Endodermal cell (in vitro differentiated cells): ENCODE results near the gene ABLIM2. TPM values are rescaled to one million over a fixed set of nuclear protein-coding genes. Genes with fewer than 3 reads are reported as not detected.

ENCODE experiments used
- DNase-seq: peaks from one replicate; pipeline ENCODE4 v3.0.0-alpha.2; 2017
- H3K27ac ChIP-seq: 2 replicates; pipeline ENCODE4 v1.5.1; 2013; ENCODE audit warnings: mild to moderate bottlenecking, low read depth, low read length, moderate library complexity
- H3K27me3 ChIP-seq: 2 replicates; pipeline ENCODE4 v1.6.1; 2013; ENCODE audit warnings: mild to moderate bottlenecking, low read length, moderate library complexity; ENCODE audit not compliant: insufficient read depth, control insufficient read depth, poor library complexity, severe bottlenecking
- H3K36me3 ChIP-seq: 2 replicates; pipeline ENCODE4 v1.7.0; 2013; ENCODE audit warnings: mild to moderate bottlenecking, low read length, moderate library complexity; ENCODE audit not compliant: control insufficient read depth, insufficient read depth
- H3K4me1 ChIP-seq: one replicate; pipeline ENCODE4 v1.7.0; 2013; ENCODE audit warnings: low read length; ENCODE audit not compliant: control insufficient read depth, insufficient read depth
- H3K4me3 ChIP-seq: 2 replicates; pipeline ENCODE4 v1.5.1; 2013; ENCODE audit warnings: mild to moderate bottlenecking, low read length, moderate library complexity
- H3K9ac ChIP-seq: 2 replicates; pipeline ENCODE4 v1.6.1; 2013; ENCODE audit warnings: mild to moderate bottlenecking, low read length, moderate library complexity; ENCODE audit not compliant: poor library complexity, severe bottlenecking; ENCODE audit errors: extremely low read depth
- H3K9me3 ChIP-seq: 2 replicates; pipeline ENCODE4 v1.6.1; 2013; ENCODE audit warnings: mild to moderate bottlenecking, low read length, moderate library complexity; ENCODE audit not compliant: control insufficient read depth
- H3K27ac Mint-ChIP-seq: 2 replicates; pipeline ENCODE4 v1.8.0; 2020; ENCODE audit warnings: mixed read lengths
- H3K27me3 Mint-ChIP-seq: 2 replicates; pipeline ENCODE4 v1.8.0; 2021; ENCODE audit warnings: mild to moderate bottlenecking, mixed read lengths; ENCODE audit not compliant: insufficient read depth
- H3K36me3 Mint-ChIP-seq: 2 replicates; pipeline ENCODE4 v1.8.0; 2020; ENCODE audit warnings: low read depth, mixed read lengths
- H3K4me1 Mint-ChIP-seq: 2 replicates; pipeline ENCODE4 v1.8.0; 2020; ENCODE audit warnings: mixed read lengths
- H3K4me3 Mint-ChIP-seq: 2 replicates; pipeline ENCODE4 v1.8.0; 2020; ENCODE audit warnings: mild to moderate bottlenecking, moderate library complexity, mixed read lengths
- H3K9me3 Mint-ChIP-seq: 2 replicates; pipeline ENCODE4 v1.8.0; 2020; ENCODE audit warnings: mild to moderate bottlenecking, mixed read lengths
- WGBS, 2 experiments: methylation state at CpG; one replicate each; pipeline versions ENCODE4 v1.1.5 to v1.1.7; 2013; ENCODE audit warnings: missing lambda C conversion rate in 2 of 2, mixed read lengths in 1 of 2; ENCODE audit not compliant: insufficient coverage in 1 of 2, insufficient read length in 1 of 2; 5-methylcytosine and 5-hydroxymethylcytosine counted together
- total RNA-seq, 2 donors: library from RNA; stranded (reverse); fragmentation: NEBNext Ultra II Directional in 1 of 2; extraction: Animal tissue kit (Norgen Biotek cat#: 25700) in 1 of 2; gene quantifications; 2 replicates in 1 of 2; 3 replicates in 1 of 2; pipeline ENCODE4 v1.2.1, GENCODE V29; 2021
- TF ChIP-seq, protein P1 (sequence below): fragments of 200-600 bp; sonication (generic); conservative IDR thresholded peaks from 2 replicates; pipeline ENCODE4 v1.5.0; 2021; ENCODE audit warnings: antibody characterized with exemption, mild to moderate bottlenecking

ABLIM2 gene
- total RNA-seq, 2 donors from 2014 or later, result 0.35 to 1.6 TPM

DNA sequence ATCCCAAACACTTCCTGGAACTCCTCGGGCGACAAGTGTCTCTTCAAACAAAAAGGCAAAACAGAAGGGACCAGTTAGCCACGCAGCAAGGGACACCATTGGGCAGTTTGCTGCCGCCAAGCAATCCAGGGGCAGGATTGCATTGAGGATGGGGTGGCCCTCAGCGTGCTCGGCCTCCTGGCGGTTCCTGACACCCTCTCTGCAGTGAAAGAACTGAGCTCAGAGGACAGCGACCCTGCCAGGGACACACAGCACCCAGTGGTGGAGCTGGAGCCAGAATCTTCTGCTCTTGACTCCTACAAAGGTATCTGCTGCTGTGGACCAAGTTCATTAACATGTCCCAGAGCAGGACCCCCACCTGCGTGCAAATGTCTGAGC is 191.6 kb downstream of the ABLIM2 start:
- H3K27ac ChIP-seq, result no peak overlapping the region

DNA sequence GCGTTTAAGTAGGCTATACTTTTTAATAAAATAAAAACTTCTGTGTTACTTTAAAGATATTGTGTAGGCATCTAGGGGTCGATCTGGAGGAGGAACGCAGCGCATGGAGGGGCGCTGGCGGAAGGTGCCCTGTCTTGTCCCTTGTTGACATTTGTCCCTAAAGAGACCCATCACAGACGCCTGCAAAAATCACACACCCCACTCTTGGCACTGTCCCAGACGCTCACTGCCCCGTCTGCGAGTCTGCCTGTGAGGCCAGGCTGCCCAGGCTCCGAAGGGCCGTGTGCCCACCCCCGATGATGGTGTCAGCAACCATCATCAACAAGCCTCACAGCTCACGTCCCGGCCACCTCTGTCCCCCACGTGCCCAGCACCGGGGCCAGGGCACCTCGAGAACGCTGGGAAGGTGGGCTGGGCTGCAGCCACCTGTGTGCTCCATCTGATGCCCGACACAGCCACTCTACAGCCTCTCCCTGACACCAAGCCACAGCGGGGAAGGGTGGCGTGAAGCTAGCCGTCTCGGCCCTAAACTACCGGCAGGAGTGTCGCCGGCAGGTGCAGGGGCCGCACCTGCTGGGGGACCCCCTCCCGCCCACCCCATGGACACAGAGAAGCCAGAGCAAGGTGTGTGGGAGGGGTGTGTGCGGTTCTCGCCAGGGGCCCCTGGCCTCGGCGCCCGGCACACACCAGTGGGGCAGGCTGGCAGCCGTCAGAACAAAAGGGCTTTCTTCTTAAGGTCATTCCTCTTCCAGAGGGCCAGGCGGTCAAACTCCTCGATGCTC is 192.1 kb downstream of the ABLIM2 start:
- no peaks in the 10 kb centered on the region for H3K27me3 ChIP-seq
- no peaks in the 10 kb centered on the region for H3K9me3 Mint-ChIP-seq
- no peaks in the 10 kb centered on the region for H3K9me3 ChIP-seq
- H3K4me3 ChIP-seq, result no peak overlapping the region
- H3K27ac Mint-ChIP-seq, result no peak overlapping the region
- DNase-seq, result no peak
- TF ChIP-seq, protein P1, sequence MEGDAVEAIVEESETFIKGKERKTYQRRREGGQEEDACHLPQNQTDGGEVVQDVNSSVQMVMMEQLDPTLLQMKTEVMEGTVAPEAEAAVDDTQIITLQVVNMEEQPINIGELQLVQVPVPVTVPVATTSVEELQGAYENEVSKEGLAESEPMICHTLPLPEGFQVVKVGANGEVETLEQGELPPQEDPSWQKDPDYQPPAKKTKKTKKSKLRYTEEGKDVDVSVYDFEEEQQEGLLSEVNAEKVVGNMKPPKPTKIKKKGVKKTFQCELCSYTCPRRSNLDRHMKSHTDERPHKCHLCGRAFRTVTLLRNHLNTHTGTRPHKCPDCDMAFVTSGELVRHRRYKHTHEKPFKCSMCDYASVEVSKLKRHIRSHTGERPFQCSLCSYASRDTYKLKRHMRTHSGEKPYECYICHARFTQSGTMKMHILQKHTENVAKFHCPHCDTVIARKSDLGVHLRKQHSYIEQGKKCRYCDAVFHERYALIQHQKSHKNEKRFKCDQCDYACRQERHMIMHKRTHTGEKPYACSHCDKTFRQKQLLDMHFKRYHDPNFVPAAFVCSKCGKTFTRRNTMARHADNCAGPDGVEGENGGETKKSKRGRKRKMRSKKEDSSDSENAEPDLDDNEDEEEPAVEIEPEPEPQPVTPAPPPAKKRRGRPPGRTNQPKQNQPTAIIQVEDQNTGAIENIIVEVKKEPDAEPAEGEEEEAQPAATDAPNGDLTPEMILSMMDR, result no peak
- no peak overlapping the region for H3K4me3 Mint-ChIP-seq
- no peaks in the 10 kb centered on the region for H3K27me3 Mint-ChIP-seq
- H3K9ac ChIP-seq, result no peak overlapping the region
- no peak overlapping the region for H3K27ac ChIP-seq
- no peaks in the 10 kb centered on the region for H3K36me3 Mint-ChIP-seq
- H3K4me1 Mint-ChIP-seq, result peaks cover 17% of the 10 kb centered on the region
- no peaks in the 10 kb centered on the region for H3K4me1 ChIP-seq
- no peaks in the 10 kb centered on the region for H3K36me3 ChIP-seq
- 90 to 92% methylated on average over 17 to 37 of the region's 37 CpGs for WGBS, 2 experiments

More for the DNA sequence above, 191.6 kb downstream of the ABLIM2 start:
- Histone ChIP-seq H3K4me3 (no peak overlapping the region), H3K36me3 (no peaks in the 10 kb centered on the region), H3K9ac (no peak overlapping the region), H3K4me1 (no peaks in the 10 kb centered on the region), H3K9me3 (no peaks in the 10 kb centered on the region), H3K27me3 (no peaks in the 10 kb centered on the region)
- Mint-ChIP-seq H3K9me3 (no peaks in the 10 kb centered on the region), H3K4me1 (peaks cover 17% of the 10 kb centered on the region), H3K27me3 (no peaks in the 10 kb centered on the region), H3K27ac (no peak overlapping the region), H3K36me3 (no peaks in the 10 kb centered on the region), H3K4me3 (no peak overlapping the region)
- TF ChIP-seq, protein P1, result no peak
- DNase-seq, result no peak
- 93% methylated on average over 3 to 9 of the region's 9 CpGs for WGBS, 2 experiments

DNA sequence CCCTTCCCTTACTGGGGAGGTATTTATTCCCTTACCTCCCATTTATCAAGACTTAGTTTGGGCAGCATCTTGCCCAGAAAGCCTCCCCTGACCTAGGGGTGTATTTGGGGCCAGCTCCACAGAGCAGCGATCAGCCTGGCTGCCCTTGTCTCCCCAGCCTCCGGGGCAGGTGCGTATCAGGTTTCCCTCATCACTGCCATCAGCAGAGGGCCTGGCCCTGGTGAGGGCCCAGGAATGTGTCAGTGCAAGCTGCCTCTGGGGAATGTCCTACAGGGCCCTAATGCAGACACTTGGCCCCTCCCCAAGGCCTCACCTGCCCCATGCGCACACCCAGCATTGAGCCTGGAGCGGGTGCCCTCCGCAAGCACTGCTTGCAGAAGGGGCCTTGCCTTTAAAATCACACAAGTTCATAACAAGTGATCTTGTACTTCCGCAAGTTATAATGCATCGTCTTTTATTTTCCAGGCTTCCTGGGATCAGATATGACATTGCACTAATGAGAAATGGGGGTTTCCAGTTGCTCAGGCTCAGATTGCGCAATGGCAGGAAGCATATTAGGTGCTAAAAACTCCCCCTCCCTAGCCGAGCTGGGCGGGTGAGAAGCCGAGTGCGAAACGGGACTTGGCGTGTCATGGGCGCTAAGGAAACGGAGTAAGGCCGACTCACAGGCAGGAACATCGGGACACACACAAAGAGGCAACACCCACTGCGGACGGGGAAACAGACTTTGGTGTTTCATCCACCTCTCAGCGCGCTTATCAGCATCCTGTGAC is 193.5 kb downstream of the ABLIM2 start:
- H3K4me3 ChIP-seq, result no peak overlapping the region
- Mint-ChIP-seq H3K27me3 (no peaks in the 10 kb centered on the region), H3K4me3 (no peak overlapping the region), H3K4me1 (peaks cover 12% of the 10 kb centered on the region), H3K36me3 (no peaks in the 10 kb centered on the region), H3K27ac (no peak overlapping the region), H3K9me3 (no peaks in the 10 kb centered on the region)
- 90% methylated on average over 21 to 23 of the region's 23 CpGs for WGBS, 2 experiments
- H3K9me3 ChIP-seq, result no peaks in the 10 kb centered on the region
- DNase-seq, result peak; percentile 68
- no peak overlapping the region for H3K9ac ChIP-seq
- TF ChIP-seq, protein P1, result no peak
- H3K4me1 ChIP-seq, result no peaks in the 10 kb centered on the region
- no peaks in the 10 kb centered on the region for H3K27me3 ChIP-seq
- H3K27ac ChIP-seq, result no peak overlapping the region
- no peaks in the 10 kb centered on the region for H3K36me3 ChIP-seq
